Measurements from ENCODE around the gene CENPN.

CENPN gene

GRCh38 chr16:81001330-81001729 lies 5.7 kb upstream of the CENPN start:
- TF ChIP-seq CTCF (IDR thresholded peaks at IDR 0.05; ENCODE audit: borderline replicate concordance, control extremely low read depth, extremely low read depth, insufficient read depth, missing control alignments), result no peak
- DNase-seq (ENCODE audit: low spot score), result no peak
- in situ Hi-C loops (cut with MboI; ENCODE audit: low sequenced_read_pairs, unreplicated experiment), result no loop called here

GRCh38 chr16:81003064-81003463 lies 4.0 kb upstream of the CENPN start:
- TF ChIP-seq CTCF (IDR thresholded peaks at IDR 0.05; ENCODE audit: borderline replicate concordance, control extremely low read depth, extremely low read depth, insufficient read depth, missing control alignments), result no peak
- DNase-seq (ENCODE audit: low spot score), result no peak
- in situ Hi-C loops (cut with MboI; ENCODE audit: low sequenced_read_pairs, unreplicated experiment), result no loop called here

DNA sequence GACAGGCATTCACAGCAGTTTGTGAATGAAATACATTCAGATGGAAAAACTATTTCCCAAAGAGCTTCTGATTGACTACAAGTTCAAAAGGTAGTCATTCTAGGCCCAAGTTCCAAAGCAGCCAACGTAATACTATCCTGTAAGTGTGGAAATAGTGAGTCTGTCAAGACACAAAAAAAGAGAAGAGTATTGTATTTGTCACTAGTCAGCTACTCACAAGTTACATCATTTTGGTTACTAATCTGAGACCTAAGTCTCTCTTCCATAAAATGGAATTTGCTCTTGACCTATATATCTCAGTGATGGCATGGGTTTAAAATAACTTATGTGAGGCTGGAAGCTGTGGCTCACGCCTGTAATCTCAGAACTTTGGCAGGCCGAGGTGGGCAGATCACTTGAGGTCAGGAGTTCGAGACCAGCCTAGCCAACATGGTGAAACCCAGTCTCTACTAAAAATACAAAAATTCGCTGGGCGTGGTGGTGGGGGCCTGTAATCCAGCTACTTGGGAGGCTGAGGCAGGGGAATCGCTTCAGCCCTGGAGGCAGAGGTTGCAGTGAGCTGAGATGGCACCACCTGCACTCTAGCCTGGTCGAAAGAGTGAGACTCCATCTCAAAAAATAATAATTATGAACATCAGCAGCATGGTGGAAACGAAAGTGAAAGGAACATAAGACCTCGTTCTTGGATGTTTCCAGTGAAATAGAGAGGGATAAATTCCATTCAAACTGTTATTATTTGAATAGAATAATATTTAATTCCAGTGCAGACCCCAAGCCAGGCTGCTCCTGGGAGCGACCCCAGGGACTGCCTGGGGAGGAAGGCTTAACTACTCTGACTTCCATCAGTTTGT lies 3.2 kb upstream of the CENPN start:
- TF ChIP-seq CTCF (IDR thresholded peaks at IDR 0.05; ENCODE audit: borderline replicate concordance, control extremely low read depth, extremely low read depth, insufficient read depth, missing control alignments), result no peak
- no peak for DNase-seq (ENCODE audit: low spot score)
- in situ Hi-C loops (cut with MboI; ENCODE audit: low sequenced_read_pairs, unreplicated experiment), result no loop called here

DNA sequence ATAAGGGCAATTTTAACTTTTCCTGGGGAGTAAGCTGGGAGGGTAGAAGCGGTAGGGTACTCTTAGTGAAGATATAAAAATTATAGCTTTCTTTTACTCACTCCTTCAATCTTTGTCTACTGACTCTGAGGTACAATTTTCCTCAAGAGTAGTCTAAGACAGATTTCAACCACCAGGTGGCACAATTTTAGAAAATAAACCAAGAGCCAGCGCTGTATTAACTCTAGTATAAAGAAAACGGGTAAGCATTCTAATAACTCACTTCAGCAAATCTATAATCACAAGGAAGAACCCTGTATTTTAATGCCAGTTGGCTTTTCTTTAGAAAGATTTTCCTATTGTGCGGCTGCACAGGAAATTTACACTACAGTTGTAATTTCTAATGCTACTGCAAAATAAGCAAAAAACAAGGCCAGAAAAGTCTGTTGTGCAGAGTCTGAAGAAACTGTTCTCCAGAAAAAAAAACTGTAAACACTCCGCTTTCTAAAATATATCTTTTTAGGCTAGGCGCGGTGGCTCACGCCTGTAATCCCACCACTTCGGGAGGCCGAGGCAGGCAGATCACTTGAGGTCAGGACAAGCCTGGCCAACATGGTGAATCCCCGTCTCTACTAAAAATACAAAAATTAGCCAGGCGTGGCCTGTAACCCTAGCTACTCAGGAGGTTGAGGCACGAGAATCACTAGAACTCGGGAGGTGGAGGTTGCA lies 2.2 kb upstream of the CENPN start:
- TF ChIP-seq CTCF (IDR thresholded peaks at IDR 0.05; ENCODE audit: borderline replicate concordance, control extremely low read depth, extremely low read depth, insufficient read depth, missing control alignments), result peak; percentile 43
- DNase-seq (ENCODE audit: low spot score), result no peak
- in situ Hi-C loops (cut with MboI; ENCODE audit: low sequenced_read_pairs, unreplicated experiment), result no loop called here

- no peak for DNase-seq (ENCODE audit: low spot score)
- TF ChIP-seq CTCF (IDR thresholded peaks at IDR 0.05; ENCODE audit: borderline replicate concordance, control extremely low read depth, extremely low read depth, insufficient read depth, missing control alignments), result no peak
- in situ Hi-C loops (cut with MboI; ENCODE audit: low sequenced_read_pairs, unreplicated experiment), result no loop called here
Observed at GRCh38 chr16:81005610-81006161, 1.3 kb upstream of the CENPN start.

- in situ Hi-C loops (cut with MboI; ENCODE audit: low sequenced_read_pairs, unreplicated experiment), result no loop called here
- peak; percentile 63 for DNase-seq (ENCODE audit: low spot score)
- no peak for TF ChIP-seq CTCF (IDR thresholded peaks at IDR 0.05; ENCODE audit: borderline replicate concordance, control extremely low read depth, extremely low read depth, insufficient read depth, missing control alignments)
Observed at GRCh38 chr16:81006211-81006812, 702 bp upstream of the CENPN start.
